MM.1S (cell line): ENCODE measurements around the gene ARID5A.

ENCODE experiments used
- DNase-seq: peaks from one replicate; pipeline ENCODE4 v3.0.0-alpha.2; 2015
- H2AFZ ChIP-seq: fragments of 300-600 bp; sonication (generic); 2 replicates; pipeline ENCODE4 v1.6.0; 2016; ENCODE audit warnings: antibody characterized with exemption, low read length
- H3F3A ChIP-seq: fragments of 300-600 bp; sonication (generic); 2 replicates; pipeline ENCODE4 v1.6.1; 2016; ENCODE audit warnings: mild to moderate bottlenecking, antibody characterized with exemption, low read length, moderate library complexity, mixed read lengths; ENCODE audit not compliant: insufficient read depth
- H3K27ac ChIP-seq: fragments of 300-600 bp; sonication (generic); 2 replicates; pipeline ENCODE4 v1.5.1; 2016; ENCODE audit warnings: mild to moderate bottlenecking, low read length
- H3K27me3 ChIP-seq: fragments of 300-600 bp; sonication (generic); replicated peaks from 2 replicates; pipeline ENCODE4 v1.6.0; 2016; ENCODE audit warnings: low read length; ENCODE audit not compliant: insufficient read depth
- H3K36me3 ChIP-seq: fragments of 300-600 bp; sonication (generic); replicated peaks from 2 replicates; pipeline ENCODE4 v1.6.1; 2016; ENCODE audit warnings: mild to moderate bottlenecking, low read length, mixed read lengths; ENCODE audit not compliant: insufficient read depth
- H3K4me1 ChIP-seq: fragments of 300-600 bp; sonication (generic); 2 replicates; pipeline ENCODE4 v1.6.1; 2016; ENCODE audit warnings: low read length, mixed read lengths
- H3K4me2 ChIP-seq: fragments of 300-600 bp; sonication (generic); 2 replicates; pipeline ENCODE4 v1.6.0; 2016; ENCODE audit warnings: low read depth, low read length
- H3K4me3 ChIP-seq: fragments of 300-600 bp; sonication (generic); 2 replicates; pipeline ENCODE4 v1.5.1; 2016; ENCODE audit warnings: low read length, mixed read lengths
- H3K79me2 ChIP-seq: fragments of 300-600 bp; sonication (generic); 2 replicates; pipeline ENCODE4 v1.6.1; 2016; ENCODE audit warnings: mixed run types, low read length, mixed read lengths
- H3K9ac ChIP-seq: fragments of 300-600 bp; sonication (generic); 2 replicates; pipeline ENCODE4 v1.6.1; 2016; ENCODE audit warnings: low read length, mixed read lengths
- H3K9me2 ChIP-seq: fragments of 300-600 bp; sonication (generic); replicated peaks from 2 replicates; pipeline ENCODE4 v1.6.1; 2016; ENCODE audit warnings: mild to moderate bottlenecking, low read length, mixed read lengths; ENCODE audit not compliant: insufficient read depth
- H3K9me3 ChIP-seq: fragments of 300-600 bp; sonication (generic); replicated peaks from 2 replicates; pipeline ENCODE4 v1.6.1; 2016; ENCODE audit warnings: mild to moderate bottlenecking, low read length, mixed read lengths; ENCODE audit not compliant: insufficient read depth
- H4K20me1 ChIP-seq: fragments of 300-600 bp; sonication (generic); 2 replicates; pipeline ENCODE4 v1.6.1; 2016; ENCODE audit warnings: mild to moderate bottlenecking, low read length, moderate library complexity, mixed read lengths; ENCODE audit not compliant: insufficient read depth
- CTCF ChIP-seq: fragments of 300-600 bp; sonication (generic); IDR thresholded peaks from 2 replicates; pipeline ENCODE4 v1.5.1; 2016; ENCODE audit warnings: antibody characterized with exemption, low read length, mixed read lengths
- EZH2 ChIP-seq: fragments of 300-600 bp; sonication (generic); optimal IDR thresholded peaks from 2 replicates; pipeline ENCODE3; 2017; ENCODE audit warnings: low read depth, mild to moderate bottlenecking, antibody characterized with exemption, low read length, mixed read lengths
- EZH2phosphoT487 ChIP-seq: fragments of 300-600 bp; sonication (generic); IDR thresholded peaks from 2 replicates; pipeline ENCODE4 v1.6.1; 2018; ENCODE audit warnings: antibody characterized with exemption, low read length

ARID5A gene

GRCh38 chr2:96574364-96574763 lies 37.8 kb downstream of the ARID5A start:
- no peak overlapping the region for H3K27ac ChIP-seq
- H3K9ac ChIP-seq, result no peak overlapping the region
- no peaks in the 10 kb centered on the region for H3K9me3 ChIP-seq
- H3K79me2 ChIP-seq, result no peaks in the 10 kb centered on the region
- no peak overlapping the region for H2AFZ ChIP-seq
- no peaks in the 10 kb centered on the region for H3K9me2 ChIP-seq
- DNase-seq, result no peak
- no peaks in the 10 kb centered on the region for H4K20me1 ChIP-seq
- H3K36me3 ChIP-seq, result no peaks in the 10 kb centered on the region
- no peak overlapping the region for H3K4me3 ChIP-seq
- no peak overlapping the region for H3K4me2 ChIP-seq
- H3K4me1 ChIP-seq, result no peaks in the 10 kb centered on the region
- no peaks in the 10 kb centered on the region for H3K27me3 ChIP-seq
- TF ChIP-seq CTCF (no peak), EZH2 (no peak), EZH2phosphoT487 (no peak)
- no peaks in the 10 kb centered on the region for H3F3A ChIP-seq

GRCh38 chr2:96575785-96576456 lies 39.4 kb downstream of the ARID5A start:
- Histone ChIP-seq H3K27me3 (no peaks in the 10 kb centered on the region), H3K9me2 (no peaks in the 10 kb centered on the region), H3K9ac (no peak overlapping the region), H3K36me3 (no peaks in the 10 kb centered on the region), H3K4me2 (no peak overlapping the region), H4K20me1 (no peaks in the 10 kb centered on the region), H3K9me3 (no peaks in the 10 kb centered on the region), H3K4me3 (no peak overlapping the region), H3K79me2 (no peaks in the 10 kb centered on the region), H3F3A (no peaks in the 10 kb centered on the region), H3K27ac (no peak overlapping the region), H2AFZ (no peak overlapping the region), H3K4me1 (no peaks in the 10 kb centered on the region)
- no peak for DNase-seq
- TF ChIP-seq EZH2phosphoT487 (no peak), EZH2 (no peak), CTCF (no peak)

DNA sequence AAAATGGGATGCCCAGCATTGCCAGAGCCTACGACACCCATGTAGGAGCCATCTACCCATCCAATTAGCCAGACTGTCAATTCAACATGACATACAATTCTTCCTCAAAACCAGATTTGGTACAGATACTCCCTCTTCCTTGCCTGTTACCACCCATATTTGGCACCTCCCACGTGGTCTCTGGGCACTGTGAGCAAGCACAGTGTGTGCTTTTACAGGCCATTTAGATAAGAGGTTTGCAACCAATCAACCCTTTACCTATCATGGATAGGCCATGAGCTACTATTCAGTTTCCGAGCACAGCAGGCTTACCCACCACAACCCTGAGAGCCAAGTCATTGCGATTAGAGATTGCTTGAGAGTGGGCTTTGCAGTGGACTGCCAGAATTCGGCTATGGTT lies 40.9 kb downstream of the ARID5A start:
- Histone ChIP-seq H3K9me3 (no peaks in the 10 kb centered on the region), H3K4me2 (no peak overlapping the region), H3K79me2 (no peaks in the 10 kb centered on the region), H4K20me1 (no peaks in the 10 kb centered on the region), H3K9ac (no peak overlapping the region), H3K4me3 (no peak overlapping the region), H3K27ac (no peak overlapping the region), H3F3A (no peaks in the 10 kb centered on the region), H3K27me3 (no peaks in the 10 kb centered on the region), H3K9me2 (no peaks in the 10 kb centered on the region), H3K4me1 (no peaks in the 10 kb centered on the region), H3K36me3 (no peaks in the 10 kb centered on the region), H2AFZ (no peak overlapping the region)
- TF ChIP-seq EZH2phosphoT487 (no peak), EZH2 (no peak), CTCF (no peak)
- no peak for DNase-seq
